GM19238 (cell line): ENCODE data around the gene FABP1.

Experiments
- DNase-seq: peaks from one replicate; pipeline ENCODE4 v3.0.0; 2011; ENCODE audit warnings: low spot score; ENCODE audit not compliant: insufficient read length

The FABP1 gene

DNA sequence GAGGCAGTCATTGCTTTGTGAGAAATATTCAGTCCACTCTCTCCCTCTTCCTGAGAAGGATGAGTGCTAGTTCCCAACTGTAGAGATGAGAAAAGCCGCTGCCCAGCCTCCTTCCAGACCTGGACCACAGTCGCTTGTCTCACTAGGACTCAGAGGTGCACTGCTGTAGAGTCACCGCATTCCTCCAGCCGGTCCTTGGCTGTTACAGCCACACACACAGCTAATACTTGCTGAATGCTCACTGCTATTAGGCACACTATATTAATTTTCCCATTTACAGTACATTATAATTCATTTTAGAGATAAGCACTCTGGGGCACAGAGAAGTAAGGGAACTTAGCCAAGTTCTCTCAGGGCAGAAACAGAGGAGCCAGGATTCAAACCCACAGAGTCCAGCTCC lies 10.0 kb upstream of the FABP1 start:
- DNase-seq = no peak

DNA sequence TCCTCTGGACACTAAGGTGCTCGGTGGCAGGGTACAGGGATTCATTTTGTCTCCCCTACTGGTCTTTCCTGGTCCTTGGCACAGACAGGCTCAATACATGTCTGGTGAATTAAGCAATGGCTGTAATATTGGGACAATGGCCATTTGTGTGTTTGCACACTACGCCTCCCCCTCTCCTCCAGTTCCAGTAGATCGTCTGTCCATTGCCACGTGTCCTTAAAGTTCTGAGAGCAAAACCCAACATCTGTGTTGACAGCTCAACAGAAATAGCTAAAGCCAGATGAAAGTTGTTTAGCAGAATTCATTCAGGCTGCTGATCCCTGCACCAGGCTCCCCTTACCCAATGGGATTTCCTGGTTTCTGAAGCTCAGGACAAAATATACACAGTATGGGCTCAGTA lies 9.0 kb upstream of the FABP1 start:
- no peak for DNase-seq

DNA sequence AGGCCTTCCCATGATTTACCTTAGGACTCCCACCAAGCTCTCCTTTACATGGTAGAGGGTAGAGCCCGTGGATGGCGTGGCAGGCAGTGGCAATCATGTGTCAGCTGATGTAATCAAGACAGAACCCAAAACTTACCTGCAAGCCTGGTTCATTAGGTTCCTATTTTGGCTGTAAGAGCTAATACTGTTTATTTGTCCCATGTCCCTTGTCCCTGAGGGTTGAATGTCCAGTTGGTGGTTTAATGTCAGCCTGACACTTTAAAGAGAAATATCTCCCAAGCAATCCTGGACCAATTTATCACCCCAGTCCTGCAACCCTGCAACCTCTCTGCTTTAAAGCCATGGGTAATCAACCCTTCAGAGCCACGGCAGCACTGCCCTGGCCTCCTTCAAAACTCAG lies 6.0 kb upstream of the FABP1 start:
- no peak for DNase-seq

DNA sequence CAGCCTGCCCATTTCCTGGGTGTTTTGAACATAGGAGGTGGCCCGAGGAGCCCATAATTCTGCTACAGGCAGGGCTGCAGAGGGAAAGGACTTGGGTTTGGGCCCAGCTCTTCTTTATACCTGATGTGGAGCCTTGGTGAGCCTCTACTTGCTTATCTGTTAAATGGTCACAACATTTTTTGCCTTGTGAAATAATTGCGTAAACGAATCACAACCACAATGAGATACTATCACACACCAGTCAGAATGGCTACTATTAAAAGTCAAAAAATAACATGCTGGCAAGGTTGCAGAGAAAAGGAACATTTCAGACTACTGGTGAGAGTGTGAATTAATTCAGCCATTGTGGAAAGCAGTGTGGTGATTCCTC lies 4.1 kb upstream of the FABP1 start:
- DNase-seq = no peak

DNA sequence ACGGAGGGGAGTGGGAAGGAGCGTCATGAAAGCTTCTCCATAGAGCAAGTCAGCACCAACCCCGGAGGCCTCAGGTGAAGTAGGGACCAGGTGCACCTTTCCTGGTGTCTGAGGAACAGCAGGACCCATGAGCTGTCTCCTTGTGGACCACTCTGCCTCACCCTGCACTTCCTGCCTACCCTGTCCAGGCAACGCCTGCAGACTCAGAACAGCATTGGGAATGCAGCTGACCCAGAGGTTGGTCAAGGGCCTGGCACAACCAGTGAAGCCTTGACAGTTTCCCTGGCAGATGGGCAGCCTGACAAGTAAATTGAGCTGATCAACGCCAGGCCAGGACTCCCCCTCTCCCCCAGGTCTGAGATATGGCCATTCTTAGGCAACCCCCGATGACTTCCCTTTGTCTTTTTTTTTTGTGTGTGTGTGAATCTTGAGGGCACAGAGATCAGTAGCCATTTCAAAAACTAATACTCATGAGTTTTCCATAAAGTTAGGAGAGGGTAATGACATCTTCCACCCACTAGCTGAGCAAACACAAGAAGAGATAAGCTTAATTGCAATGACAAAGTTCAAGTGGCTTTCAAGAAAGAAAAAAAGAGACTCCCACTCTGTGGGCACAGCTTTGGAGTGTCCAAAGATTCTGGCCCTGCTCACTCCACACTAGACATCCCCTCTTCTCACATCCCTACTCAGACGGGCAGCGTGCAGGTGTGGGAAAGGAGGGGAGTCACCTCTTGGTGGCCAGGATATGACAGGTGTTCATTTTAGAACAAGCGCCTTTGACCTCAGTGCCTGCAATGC lies 3.5 kb upstream of the FABP1 start:
- DNase-seq = no peak

DNA sequence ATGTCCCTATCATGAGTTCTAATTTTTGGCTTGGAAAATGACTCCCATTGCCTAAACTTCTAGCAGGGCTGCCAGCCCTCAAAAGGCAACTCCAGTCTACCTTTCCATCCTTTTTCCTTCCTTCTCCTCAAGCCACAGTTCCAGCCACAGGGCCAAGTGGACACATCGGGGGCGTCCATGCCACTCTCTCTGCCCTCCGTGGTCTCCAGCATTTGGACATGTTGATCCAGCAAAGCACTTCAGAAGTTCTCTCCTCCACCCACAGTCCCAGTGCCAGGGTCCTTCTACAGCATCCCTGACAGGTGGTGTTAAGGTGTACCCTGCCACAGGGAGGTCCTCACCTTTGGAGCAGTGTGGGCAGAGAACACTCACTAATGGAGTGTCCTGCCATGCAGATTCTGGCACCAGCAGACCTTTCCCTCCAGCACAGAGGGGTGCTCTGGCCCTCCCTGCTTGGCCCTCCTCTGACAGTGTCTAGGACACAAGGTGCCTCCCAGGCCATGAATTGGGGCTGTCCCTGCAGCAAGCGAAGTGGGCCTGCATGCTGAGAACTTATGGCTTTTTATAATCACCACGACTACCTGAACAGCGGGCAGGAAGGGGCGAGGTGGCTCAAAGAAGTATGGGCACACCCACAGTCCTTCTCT lies 1.6 kb upstream of the FABP1 start:
- no peak for DNase-seq

DNA sequence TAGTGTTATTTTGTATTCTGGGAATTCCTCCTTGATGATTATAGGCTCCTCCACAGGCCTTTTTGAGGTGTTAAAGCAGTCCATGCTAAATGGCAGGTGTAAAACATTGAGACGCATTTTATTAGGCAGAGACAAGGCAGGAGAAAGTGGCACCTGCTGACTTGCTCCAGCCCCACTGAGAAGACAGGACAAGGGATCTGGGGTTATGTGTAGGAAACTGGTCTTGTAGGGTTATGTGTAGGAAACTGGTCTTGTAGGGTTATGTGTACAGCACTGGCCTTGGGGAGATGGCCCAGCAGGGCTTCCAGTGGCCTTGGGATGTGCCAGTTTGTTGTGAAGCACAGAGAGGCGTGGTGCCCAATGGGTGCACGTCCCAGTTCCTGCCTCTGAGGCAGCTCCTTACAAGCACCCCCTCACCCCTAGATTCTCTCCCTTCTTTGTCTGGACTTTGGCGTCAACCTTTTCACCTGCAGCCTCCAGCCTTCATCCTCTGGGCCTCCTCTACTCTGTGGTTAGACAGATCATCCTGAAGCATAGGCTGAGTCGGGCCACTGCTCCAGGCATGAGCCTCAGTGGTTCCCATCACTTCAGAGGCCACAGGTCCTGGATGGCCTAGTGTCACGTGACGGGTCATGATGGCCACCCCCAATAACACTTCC lies 921 bp upstream of the FABP1 start:
- DNase-seq = no peak

DNA sequence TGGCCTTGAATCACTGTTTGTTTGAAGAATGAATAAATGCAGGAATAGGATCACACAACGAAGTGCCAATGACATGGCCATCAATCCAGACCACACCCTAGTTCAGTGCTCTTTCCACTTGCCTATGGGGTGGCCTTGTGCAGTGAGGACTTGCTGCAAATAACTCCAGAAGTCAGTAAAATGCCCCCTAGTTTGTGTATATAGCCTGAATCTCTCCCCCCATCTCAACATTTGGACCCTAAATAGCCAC lies 299 bp downstream of the FABP1 start:
- no peak for DNase-seq

DNA sequence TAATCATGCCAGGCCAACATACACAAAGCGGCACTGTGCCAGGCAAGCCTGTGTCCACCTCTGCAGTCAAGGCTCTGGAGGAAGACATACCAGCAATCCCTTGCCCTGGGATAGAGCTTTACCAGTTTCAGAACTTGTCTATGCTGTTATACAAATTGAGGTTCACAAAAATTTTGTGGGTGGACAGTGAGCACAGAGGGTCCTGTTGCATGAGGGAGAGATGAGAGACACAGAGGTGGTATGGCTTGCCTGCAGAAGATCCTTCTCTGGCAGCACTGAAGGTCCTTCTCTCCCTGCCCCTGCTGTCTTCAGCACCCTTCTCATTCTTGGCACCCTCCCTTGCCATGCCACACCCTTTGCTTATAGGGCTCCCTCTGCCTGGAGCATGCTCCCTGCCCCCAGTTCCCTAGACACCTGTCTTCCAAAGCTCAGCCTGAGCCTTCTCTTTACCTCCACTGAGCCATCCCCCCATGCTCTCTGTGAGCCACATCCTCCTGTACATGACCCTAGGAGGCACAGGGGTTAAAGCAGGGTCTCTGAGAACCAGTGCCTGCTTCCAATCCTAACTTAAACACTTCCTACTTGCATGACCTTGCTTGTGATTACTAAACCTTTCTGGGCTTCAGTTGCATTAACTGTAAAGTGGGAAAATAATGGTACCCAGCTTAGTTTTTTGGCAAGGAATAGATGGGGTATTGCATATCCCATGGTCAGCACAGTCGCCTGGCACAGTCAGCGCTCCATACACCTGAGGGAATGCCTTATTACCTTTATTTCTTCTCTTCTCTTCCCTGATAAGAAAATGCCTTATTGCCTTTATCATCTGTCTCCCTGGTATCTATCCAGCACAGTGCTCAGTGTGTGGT lies 857 bp downstream of the FABP1 start:
- DNase-seq = no peak

DNA sequence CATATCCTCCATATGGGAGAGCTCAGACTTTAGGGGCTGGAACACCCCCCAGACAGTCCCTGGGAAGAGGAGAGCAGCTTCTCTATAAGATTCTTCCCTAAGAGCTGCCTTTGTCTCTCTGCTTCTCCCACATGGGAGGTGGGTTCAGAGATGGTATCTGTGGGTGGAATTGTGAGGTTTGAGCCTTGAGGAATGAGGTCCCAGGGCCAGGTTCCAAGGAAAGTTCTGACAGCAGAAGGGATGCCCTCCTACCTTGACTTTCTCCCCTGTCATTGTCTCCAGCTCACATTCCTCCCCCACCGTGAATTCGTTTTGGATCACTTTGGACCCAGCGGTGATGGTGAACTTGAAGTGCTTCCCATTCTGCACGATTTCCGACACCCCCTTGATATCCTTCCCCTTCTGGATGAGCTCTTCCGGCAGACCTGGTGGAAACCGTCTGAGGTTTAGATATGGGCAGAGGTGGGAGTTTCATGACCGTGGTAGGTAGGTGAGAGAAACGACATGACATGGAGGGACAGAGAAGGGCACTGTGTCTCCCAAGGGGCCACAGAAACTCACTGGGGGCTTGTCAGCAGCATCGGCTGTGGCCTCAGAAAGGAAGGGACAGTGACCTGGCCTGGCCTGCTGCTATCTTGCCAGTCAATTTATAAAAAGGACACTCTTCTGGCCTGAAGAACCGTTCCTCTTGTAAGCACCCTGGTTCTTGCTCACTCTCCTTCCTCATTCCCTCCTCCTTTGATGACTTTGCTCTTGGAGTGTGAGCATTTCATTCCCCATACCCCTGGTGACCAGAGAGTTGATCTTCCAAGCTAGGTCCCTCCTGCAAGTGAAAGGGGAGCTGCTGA lies 1.7 kb downstream of the FABP1 start:
- DNase-seq = no peak

DNA sequence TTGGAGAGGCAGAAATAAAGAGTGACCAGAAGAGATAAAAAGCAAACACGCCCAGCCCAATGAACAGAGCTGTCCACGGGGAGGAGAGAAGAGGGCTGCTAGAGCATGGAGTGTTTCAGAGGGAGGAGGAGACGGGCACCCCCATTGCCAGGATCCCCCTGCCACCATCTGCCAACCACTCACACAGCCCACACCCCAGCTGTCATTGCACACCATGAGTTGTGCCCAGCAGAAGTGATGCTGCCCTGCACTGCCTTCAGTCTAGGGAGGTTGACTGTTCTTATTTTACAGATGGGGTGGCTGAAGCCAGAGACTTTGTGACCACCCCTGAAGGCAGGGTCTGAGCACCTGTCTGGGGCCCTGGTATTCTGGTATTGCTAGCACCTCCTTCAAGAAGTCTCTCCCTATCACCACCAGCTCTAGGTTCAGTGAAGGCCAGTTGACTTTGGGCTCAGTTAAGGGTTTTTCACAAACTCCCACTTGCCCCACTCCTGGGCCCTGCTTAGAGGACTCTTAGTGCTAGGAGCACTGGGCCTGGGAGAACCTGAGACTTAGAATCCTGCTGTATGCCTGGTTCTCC lies 2.4 kb downstream of the FABP1 start:
- no peak for DNase-seq

DNA sequence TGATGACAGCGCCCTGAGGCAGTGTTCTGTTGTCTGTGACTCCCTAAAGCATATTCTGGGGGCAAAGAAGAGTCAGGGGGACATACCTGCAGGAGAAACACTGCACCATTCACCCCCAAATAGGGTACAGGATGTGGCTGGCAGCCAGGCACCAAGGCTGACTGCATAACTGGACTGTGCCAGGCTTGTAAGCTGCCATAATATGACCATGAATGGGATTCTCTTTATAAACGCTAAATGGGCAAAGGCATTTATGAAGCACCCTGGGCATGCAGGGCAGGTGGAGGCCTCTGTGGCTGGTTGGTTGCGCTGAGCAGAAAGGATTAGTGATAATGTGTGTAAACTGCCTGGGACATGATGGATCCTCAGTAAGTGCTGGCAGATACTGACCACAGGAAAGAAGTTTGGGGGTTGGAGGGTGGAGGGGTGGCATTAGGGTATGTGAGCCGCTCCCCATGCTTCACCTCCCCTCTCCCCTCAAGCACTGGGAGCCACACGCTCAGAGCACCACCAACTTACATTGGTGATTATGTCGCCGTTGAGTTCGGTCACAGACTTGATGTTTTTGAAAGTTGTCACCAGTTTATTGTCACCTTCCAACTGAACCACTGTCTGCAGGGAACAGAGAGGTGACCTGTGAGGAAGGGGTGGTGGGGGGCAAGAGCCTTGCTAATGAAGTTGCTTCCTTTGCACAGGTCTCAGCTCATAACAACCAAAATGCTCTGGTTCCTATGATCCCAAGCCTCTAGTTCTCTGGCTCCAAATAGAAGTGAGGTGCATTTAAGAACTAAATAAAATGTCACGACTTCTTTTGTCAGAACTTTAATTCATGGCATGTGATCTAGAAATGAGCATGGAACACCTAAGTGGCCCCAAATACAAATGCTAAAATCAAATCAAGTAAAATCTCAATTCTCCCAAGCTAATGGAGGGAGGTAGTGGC lies 3.6 kb downstream of the FABP1 start:
- DNase-seq = no peak

DNA sequence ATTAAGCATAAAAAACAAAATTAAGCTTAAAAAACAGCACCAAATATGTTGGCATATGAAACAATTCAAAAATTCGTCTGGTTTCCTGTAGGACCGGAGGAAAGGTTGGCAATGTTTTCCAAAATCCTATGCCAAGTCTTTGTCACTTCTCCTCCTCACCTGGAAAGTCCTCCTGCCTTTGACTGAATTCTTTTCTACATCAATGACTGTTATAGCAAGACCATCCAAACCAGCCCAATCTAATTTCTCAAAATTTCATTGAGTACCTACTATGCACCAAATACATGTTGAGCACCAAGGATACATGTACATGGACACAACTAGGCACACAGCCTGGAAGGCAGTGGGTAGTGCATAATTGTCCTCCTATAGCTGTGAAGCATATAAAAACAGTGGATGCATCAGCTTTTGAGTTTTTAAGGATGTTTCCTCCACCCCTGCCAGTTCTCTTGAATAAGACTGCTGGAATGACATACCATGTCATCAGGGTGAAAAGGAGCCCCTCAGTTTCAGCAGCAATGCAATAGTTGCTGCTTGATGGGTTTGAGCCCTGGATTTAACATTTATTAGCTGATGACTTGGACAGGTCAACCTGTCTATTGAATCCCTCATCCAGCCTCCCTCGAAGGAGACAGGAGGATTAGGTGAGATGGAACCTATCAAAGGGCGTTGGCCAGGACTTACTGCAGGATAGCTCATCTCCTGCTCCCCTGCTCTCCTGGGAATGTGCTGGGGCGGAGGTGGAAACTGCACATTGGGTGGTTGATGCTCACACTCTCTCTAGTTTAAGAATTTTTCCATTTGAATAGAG lies 4.5 kb downstream of the FABP1 start:
- no peak for DNase-seq

DNA sequence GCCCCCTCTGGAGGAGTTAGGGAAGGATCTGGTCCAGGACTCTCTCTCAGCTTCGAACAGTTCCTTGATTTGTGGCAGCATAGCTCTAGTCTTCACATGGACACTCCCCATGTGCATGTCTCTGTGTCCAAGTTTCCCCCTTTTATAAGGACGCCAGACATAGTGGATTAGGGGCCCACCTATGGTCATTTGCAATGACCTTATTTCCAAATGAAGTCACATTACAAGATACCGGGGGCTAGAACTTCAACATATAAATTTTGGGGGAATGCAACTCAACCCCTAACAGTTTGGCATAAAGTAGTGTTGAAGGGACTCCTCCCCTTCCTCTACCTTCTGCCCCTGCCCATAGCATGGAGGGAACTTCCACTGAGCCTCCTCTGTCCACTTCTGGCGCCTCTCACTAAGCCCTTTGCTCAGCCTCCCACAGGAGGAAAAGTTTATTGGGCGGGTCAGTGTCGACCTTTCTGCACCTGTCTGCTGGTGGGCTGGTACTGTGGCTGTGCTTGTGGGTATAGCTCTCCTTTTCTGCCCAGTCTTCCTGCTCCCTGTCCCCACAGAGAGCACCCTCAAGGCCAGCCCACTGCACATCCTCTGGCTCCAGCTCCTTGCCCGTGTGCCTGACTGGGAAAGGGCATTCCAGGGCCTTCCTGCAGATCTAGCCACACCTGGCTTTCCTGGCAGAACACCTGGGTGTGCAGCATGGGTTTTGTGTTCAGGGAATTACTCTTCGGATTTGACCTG lies 5.5 kb downstream of the FABP1 start:
- no peak for DNase-seq

DNA sequence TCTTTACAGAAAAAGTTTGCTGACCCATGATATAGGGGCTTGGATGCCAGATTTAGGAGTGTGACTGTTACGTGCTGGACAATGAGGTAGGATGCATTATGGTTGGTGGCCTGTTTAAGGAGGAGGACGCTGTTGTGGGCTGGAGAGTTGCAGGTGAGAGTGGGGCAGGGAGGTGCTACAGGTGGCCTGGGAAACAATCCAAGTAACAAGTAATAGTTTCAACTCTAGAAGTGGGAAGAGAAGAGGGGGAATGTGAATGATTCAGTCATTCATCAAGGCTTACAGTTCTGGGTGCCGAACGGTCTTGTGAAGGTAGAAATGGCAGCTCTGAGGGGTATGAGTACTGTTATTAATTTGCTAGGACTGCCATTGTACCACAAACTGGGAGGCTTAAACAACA lies 6.2 kb downstream of the FABP1 start:
- no peak for DNase-seq

DNA sequence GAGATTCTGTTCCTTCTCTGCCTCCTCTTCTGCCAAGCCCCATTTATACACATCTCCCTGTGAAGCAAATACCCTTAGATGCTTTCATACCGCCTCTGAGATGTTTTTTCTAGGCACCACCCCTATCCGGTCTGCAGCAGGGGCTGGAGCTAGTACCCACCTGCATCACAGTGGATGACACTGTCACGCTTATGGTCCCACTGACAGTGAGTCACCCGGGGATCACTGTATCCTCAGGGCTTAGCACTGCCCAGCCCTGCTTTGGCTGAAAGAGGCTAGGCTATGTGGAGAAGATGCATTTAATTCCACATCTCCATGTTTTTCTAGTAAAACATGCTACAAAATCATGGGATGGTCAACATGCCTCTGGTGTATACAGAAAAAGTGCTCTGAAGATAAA lies 9.9 kb downstream of the FABP1 start:
- DNase-seq = no peak

DNA sequence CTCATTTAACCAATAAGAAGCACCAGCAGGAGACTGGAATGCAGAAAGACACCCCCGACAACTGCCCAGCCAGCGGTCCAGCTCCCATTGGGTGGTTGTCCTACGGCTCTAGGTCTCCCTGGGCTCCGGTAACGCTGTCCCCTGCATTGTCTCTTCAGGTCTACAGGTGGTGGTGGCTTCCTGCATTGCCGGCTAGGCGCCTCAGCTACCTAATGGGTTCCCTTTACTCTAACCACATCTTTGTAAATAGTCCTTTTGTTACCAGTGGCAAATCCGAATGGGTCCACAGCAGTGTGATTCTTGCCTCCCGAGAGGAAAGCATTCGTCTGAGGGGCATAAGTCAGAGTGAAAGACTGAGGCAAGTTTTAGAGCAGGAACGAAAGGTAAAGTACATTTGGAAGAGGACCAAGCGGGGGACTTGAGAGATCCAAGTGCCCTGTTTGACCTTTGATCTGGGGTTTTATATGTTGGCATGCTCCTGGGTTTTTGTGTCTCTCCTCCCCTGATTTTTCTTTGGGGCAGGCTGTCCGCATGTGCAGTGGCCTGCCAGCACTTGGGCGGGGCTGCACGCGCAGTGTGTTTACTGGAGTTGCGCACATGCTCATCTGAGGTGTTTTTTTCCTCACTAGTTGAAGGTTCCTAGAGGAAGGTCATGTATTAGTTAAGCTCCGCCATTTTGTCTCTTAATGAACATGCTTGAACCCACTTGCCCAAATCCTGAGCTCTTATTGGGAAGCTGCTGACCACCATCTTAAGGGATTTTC lies 11.0 kb downstream of the FABP1 start:
- no peak for DNase-seq
